Panc1 (cell line): ENCODE measurements around the gene EYS. TPM values are rescaled to one million over a fixed set of nuclear protein-coding genes. Genes with fewer than 3 reads are reported as not detected.

Experiments
- ATAC-seq: fragments of 200-7000 bp; cut with Tn5 transposase; 2 replicates; pipeline ENCODE4 v1.9.1; 2020; ENCODE audit warnings: mild to moderate bottlenecking, moderate library complexity
- BruUV-seq: library from RNA; stranded (reverse); fragments of 400-500 nt; replicated peaks from 2 replicates; lab custom pipeline; 2021; lab: Mats Ljungman, UMichigan
- CTCF ChIA-PET: fragments of 300-600 bp; sonication (Branson Sonifier 250); formaldehyde crosslinking; loops from one replicate; lab custom pipeline; 2022; ENCODE audit warnings: antibody characterized with exemption; lab: Charles Lee
- POLR2A ChIA-PET: fragments of 300-600 bp; sonication (Branson Sonifier 250); formaldehyde crosslinking; loops from one replicate; lab custom pipeline; 2022; ENCODE audit warnings: antibody characterized with exemption; lab: Charles Lee
- DNase-seq: peaks from one replicate; pipeline ENCODE4 v3.0.0-alpha.2; 2010; ENCODE audit warnings: low read depth, low spot score
- H3K27ac ChIP-seq: 2 replicates; pipeline ENCODE4 v1.5.1; 2011; ENCODE audit warnings: mild to moderate bottlenecking, low read length, inconsistent platforms
- H3K27me3 ChIP-seq: fragments of 200-500 bp; sonication (Bioruptor generic); 2 replicates; pipeline ENCODE4 v1.6.0; 2014; ENCODE audit warnings: low read length, inconsistent platforms; ENCODE audit not compliant: control insufficient read depth, insufficient read depth
- H3K36me3 ChIP-seq: fragments of 200-500 bp; sonication (Bioruptor generic); 2 replicates; pipeline ENCODE4 v1.5.1; 2014; ENCODE audit warnings: inconsistent platforms, mild to moderate bottlenecking, low read length, moderate library complexity; ENCODE audit not compliant: control insufficient read depth, insufficient read depth
- H3K4me1 ChIP-seq: 2 replicates; pipeline ENCODE4 v1.5.1; 2011; ENCODE audit warnings: inconsistent platforms, mild to moderate bottlenecking, low read length, moderate library complexity; ENCODE audit not compliant: control insufficient read depth, insufficient read depth
- H3K4me3 ChIP-seq, 2 experiments: 2 replicates each; pipeline ENCODE4 v1.5.1; 2011 to 2012; ENCODE audit warnings: low read depth in 2 of 2, low read length in 2 of 2, mild to moderate bottlenecking in 2 of 2, inconsistent platforms in 1 of 2, moderate library complexity in 1 of 2
- H3K9me3 ChIP-seq: fragments of 200-500 bp; sonication (Bioruptor generic); 2 replicates; pipeline ENCODE4 v1.5.1; 2014; ENCODE audit warnings: low read depth, mild to moderate bottlenecking, inconsistent platforms, low read length, moderate library complexity; ENCODE audit not compliant: control insufficient read depth, insufficient read depth
- POLR2AphosphoS5 ChIP-seq: IDR thresholded peaks from 2 replicates; pipeline ENCODE4 v1.6.1; 2012; ENCODE audit warnings: mild to moderate bottlenecking, low read depth, low read length, moderate library complexity
- SIN3A ChIP-seq: IDR thresholded peaks from 2 replicates; pipeline ENCODE4 v1.6.1; 2012; ENCODE audit warnings: low read depth, mild to moderate bottlenecking, low read length, moderate library complexity, borderline replicate concordance; ENCODE audit not compliant: insufficient read depth
- TCF7L2 ChIP-seq: IDR thresholded peaks from 2 replicates; pipeline ENCODE4 v1.6.1; 2011; ENCODE audit warnings: mild to moderate bottlenecking, low read depth, low read length, inconsistent platforms
- in situ Hi-C: cut with HindIII; loops from 2 replicates; pipeline ENCODE4 v1.10.0; 2016; ENCODE audit warnings: low sequenced_read_pairs, low pct_unique_long_range_greater_than_20kb
- intact Hi-C: fragments of 100-400 bp; cut with micrococcal nuclease; formaldehyde crosslinking; loops from one replicate; pipeline ENCODE4 v1.10.0; 2022; ENCODE audit not compliant: unreplicated experiment
- total RNA-seq: library from RNA; stranded (reverse); gene quantifications from one replicate; pipeline ENCODE4 v1.2.1, GENCODE V29; 2021; ENCODE audit not compliant: unreplicated experiment
- TF ChIP-seq, protein P1 (sequence below): fragments of 450-650 bp; IDR thresholded peaks from 2 replicates; pipeline ENCODE4 v1.5.1; 2017; ENCODE audit warnings: mild to moderate bottlenecking
- TF ChIP-seq, protein P2 (sequence below), 2 experiments: IDR thresholded peaks; 2 replicates each; pipeline ENCODE4 v1.6.1; 2011 to 2012; ENCODE audit warnings: low read depth in 2 of 2, control low read depth in 1 of 2, low read length in 1 of 2, mild to moderate bottlenecking in 1 of 2, moderate library complexity in 1 of 2; ENCODE audit not compliant: insufficient read depth in 1 of 2

The EYS gene
- total RNA-seq, 1 experiment from 2014 or later = not detected

DNA sequence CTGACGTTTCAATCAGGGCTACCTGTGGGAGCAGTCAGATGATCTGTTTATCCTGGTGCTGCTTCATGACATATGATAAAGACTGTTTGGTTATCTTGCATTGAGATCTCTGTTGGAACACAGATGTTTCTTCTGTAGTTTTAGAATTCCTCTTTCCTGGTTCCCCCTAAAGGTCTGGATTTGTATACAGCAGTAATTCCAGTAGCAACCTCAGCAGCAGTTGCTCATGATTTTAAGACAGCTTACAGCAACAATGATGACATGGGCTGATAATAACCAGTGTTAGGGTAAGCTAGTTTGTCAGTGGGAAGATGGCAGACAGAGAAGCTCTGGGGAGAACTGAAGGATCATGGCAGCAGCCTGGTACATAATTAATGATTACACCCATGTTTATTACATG lies 1632.0 kb downstream of the EYS start:
- POLR2A ChIA-PET = no interaction called here
- Histone ChIP-seq H3K36me3 (no peaks in the 10 kb centered on the region), H3K27me3 (no peaks in the 10 kb centered on the region), H3K9me3 (0 out of 2 replicates have a peak, but pooled peaks cover 3% of the 10 kb centered on the region), H3K27ac (no peak overlapping the region), H3K4me1 (no peaks in the 10 kb centered on the region), H3K4me3 (no peak overlapping the region)
- intact Hi-C loops (no loop called here), in situ Hi-C loops (no loop called here)
- DNase-seq (no peak), ATAC-seq (no peak)
- BruUV-seq = no TSS peak
- CTCF ChIA-PET = no interaction called here
- TF ChIP-seq SIN3A (no peak), TCF7L2 (no peak), POLR2AphosphoS5 (no peak)
- TF ChIP-seq, protein P1, sequence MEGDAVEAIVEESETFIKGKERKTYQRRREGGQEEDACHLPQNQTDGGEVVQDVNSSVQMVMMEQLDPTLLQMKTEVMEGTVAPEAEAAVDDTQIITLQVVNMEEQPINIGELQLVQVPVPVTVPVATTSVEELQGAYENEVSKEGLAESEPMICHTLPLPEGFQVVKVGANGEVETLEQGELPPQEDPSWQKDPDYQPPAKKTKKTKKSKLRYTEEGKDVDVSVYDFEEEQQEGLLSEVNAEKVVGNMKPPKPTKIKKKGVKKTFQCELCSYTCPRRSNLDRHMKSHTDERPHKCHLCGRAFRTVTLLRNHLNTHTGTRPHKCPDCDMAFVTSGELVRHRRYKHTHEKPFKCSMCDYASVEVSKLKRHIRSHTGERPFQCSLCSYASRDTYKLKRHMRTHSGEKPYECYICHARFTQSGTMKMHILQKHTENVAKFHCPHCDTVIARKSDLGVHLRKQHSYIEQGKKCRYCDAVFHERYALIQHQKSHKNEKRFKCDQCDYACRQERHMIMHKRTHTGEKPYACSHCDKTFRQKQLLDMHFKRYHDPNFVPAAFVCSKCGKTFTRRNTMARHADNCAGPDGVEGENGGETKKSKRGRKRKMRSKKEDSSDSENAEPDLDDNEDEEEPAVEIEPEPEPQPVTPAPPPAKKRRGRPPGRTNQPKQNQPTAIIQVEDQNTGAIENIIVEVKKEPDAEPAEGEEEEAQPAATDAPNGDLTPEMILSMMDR = no peak
- TF ChIP-seq, protein P2, sequence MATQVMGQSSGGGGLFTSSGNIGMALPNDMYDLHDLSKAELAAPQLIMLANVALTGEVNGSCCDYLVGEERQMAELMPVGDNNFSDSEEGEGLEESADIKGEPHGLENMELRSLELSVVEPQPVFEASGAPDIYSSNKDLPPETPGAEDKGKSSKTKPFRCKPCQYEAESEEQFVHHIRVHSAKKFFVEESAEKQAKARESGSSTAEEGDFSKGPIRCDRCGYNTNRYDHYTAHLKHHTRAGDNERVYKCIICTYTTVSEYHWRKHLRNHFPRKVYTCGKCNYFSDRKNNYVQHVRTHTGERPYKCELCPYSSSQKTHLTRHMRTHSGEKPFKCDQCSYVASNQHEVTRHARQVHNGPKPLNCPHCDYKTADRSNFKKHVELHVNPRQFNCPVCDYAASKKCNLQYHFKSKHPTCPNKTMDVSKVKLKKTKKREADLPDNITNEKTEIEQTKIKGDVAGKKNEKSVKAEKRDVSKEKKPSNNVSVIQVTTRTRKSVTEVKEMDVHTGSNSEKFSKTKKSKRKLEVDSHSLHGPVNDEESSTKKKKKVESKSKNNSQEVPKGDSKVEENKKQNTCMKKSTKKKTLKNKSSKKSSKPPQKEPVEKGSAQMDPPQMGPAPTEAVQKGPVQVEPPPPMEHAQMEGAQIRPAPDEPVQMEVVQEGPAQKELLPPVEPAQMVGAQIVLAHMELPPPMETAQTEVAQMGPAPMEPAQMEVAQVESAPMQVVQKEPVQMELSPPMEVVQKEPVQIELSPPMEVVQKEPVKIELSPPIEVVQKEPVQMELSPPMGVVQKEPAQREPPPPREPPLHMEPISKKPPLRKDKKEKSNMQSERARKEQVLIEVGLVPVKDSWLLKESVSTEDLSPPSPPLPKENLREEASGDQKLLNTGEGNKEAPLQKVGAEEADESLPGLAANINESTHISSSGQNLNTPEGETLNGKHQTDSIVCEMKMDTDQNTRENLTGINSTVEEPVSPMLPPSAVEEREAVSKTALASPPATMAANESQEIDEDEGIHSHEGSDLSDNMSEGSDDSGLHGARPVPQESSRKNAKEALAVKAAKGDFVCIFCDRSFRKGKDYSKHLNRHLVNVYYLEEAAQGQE (IDR thresholded peaks at IDR 0.05; ENCODE audit: insufficient read depth in 1 of 2, low read depth in 2 of 2, low read length in 1 of 2) = no peak

DNA sequence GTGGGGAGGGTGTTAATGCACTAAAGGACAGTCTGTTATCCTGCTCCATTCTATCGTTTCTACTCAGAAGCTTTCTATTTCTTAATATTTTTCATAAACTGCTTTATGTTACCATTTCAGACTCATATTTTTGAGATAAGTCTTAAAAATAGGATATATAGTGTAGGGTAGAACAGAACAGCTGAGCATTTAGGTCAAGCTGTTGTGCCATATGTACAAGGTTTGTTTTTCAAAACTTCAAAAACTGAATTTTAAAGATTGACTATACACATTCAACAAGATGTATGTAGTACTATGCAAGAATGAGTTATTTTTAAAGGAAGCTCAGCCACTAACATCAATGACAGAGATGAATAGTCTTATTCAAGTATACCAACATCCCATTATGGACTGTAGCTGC lies 1634.3 kb downstream of the EYS start:
- no peaks in the 10 kb centered on the region for H3K27me3 ChIP-seq
- ChIA-PET POLR2A (no interaction called here), CTCF (no interaction called here)
- H3K36me3 ChIP-seq = no peaks in the 10 kb centered on the region
- BruUV-seq = no TSS peak
- intact Hi-C loops = no loop called here
- DNase-seq (no peak), ATAC-seq (no peak)
- TF ChIP-seq, protein P2 (IDR thresholded peaks at IDR 0.05; ENCODE audit: insufficient read depth in 1 of 2, low read depth in 2 of 2, low read length in 1 of 2) = no peak
- TF ChIP-seq TCF7L2 = no peak
- TF ChIP-seq SIN3A = no peak
- no peak for TF ChIP-seq POLR2AphosphoS5
- TF ChIP-seq, protein P1 = no peak
- H3K9me3 ChIP-seq = 0 out of 2 replicates have a peak, but pooled peaks cover 5% of the 10 kb centered on the region
- in situ Hi-C loops = no loop called here
- H3K4me1 ChIP-seq = no peaks in the 10 kb centered on the region
- H3K27ac ChIP-seq = no peak overlapping the region
- no peak overlapping the region for H3K4me3 ChIP-seq
